Measurements from ENCODE around the gene RCAN3. TPM values are rescaled to one million over a fixed set of nuclear protein-coding genes. Genes with fewer than 3 reads are reported as not detected.
"Not testable (repeated sequence)": the region's sequence is repeated elsewhere in the genome, so short reads cannot be mapped to it uniquely, and the experiment has no call there.

RCAN3 gene
- polyA plus RNA-seq, 2 donors: 9.5 to 10.0 TPM

GRCh38 chr1:24481843-24482610, 20.6 kb upstream of the RCAN3 start:
- Histone ChIP-seq H3K36me3 (ENCODE audit: control insufficient read depth in 2 of 2, insufficient read depth in 2 of 2, low read length in 1 of 2) (no peaks in the 10 kb centered on the region), H3K27ac (ENCODE audit: low read depth in 2 of 2, low read length in 1 of 2) (no peak overlapping the region)
- WGBS, 2 donors: 86 to 90% methylated on average over 16 of the region's 16 CpGs

GRCh38 chr1:24483441-24483840, 19.2 kb upstream of the RCAN3 start:
- no peaks in the 10 kb centered on the region for H3K4me1 ChIP-seq (ENCODE audit: control insufficient read depth in 2 of 2, insufficient read depth in 2 of 2, low read length in 1 of 2)
- no peaks in the 10 kb centered on the region for H3K9me3 ChIP-seq (ENCODE audit: control insufficient read depth in 2 of 2, insufficient read depth in 1 of 2, low read depth in 1 of 2, low read length in 1 of 2)
- no peak overlapping the region for H3K4me3 ChIP-seq (ENCODE audit: low read depth in 1 of 2, low read length in 2 of 2)
- no peaks in the 10 kb centered on the region for H3K27me3 ChIP-seq (ENCODE audit: control insufficient read depth in 1 of 2, insufficient read depth in 2 of 2, low read length in 2 of 2)
- H3K36me3 ChIP-seq (ENCODE audit: control insufficient read depth in 2 of 2, insufficient read depth in 2 of 2, low read length in 1 of 2): no peaks in the 10 kb centered on the region
- no peak overlapping the region for H3K27ac ChIP-seq (ENCODE audit: low read depth in 2 of 2, low read length in 1 of 2)
- 77 to 87% methylated on average over 5 of the region's 5 CpGs for WGBS, 2 donors

More at GRCh38 chr1:24481843-24482610, 20.6 kb upstream of the RCAN3 start:
- Histone ChIP-seq H3K4me3 (ENCODE audit: low read depth in 1 of 2, low read length in 2 of 2) (no peak overlapping the region), H3K27me3 (ENCODE audit: control insufficient read depth in 1 of 2, insufficient read depth in 2 of 2, low read length in 2 of 2) (no peaks in the 10 kb centered on the region), H3K9me3 (ENCODE audit: control insufficient read depth in 2 of 2, insufficient read depth in 1 of 2, low read depth in 1 of 2, low read length in 1 of 2) (no peaks in the 10 kb centered on the region), H3K4me1 (ENCODE audit: control insufficient read depth in 2 of 2, insufficient read depth in 2 of 2, low read length in 1 of 2) (no peaks in the 10 kb centered on the region)

GRCh38 chr1:24484199-24484598, 18.4 kb upstream of the RCAN3 start:
- H3K4me1 ChIP-seq (ENCODE audit: control insufficient read depth in 2 of 2, insufficient read depth in 2 of 2, low read length in 1 of 2): no peaks in the 10 kb centered on the region
- no peaks in the 10 kb centered on the region for H3K36me3 ChIP-seq (ENCODE audit: control insufficient read depth in 2 of 2, insufficient read depth in 2 of 2, low read length in 1 of 2)
- 72 to 74% methylated on average over 4 of the region's 4 CpGs for WGBS, 2 donors
- no peaks in the 10 kb centered on the region for H3K9me3 ChIP-seq (ENCODE audit: control insufficient read depth in 2 of 2, insufficient read depth in 1 of 2, low read depth in 1 of 2, low read length in 1 of 2)
- H3K27ac ChIP-seq (ENCODE audit: low read depth in 2 of 2, low read length in 1 of 2): no peak overlapping the region
- H3K27me3 ChIP-seq (ENCODE audit: control insufficient read depth in 1 of 2, insufficient read depth in 2 of 2, low read length in 2 of 2): no peaks in the 10 kb centered on the region
- no peak overlapping the region for H3K4me3 ChIP-seq (ENCODE audit: low read depth in 1 of 2, low read length in 2 of 2)

GRCh38 chr1:24486331-24487065, 16.1 kb upstream of the RCAN3 start:
- H3K4me1 ChIP-seq (ENCODE audit: control insufficient read depth in 2 of 2, insufficient read depth in 2 of 2, low read length in 1 of 2): no peaks in the 10 kb centered on the region
- WGBS, 2 donors: 78 to 82% methylated on average over 7 of the region's 7 CpGs
- H3K36me3 ChIP-seq (ENCODE audit: control insufficient read depth in 2 of 2, insufficient read depth in 2 of 2, low read length in 1 of 2): no peaks in the 10 kb centered on the region
- H3K4me3 ChIP-seq (ENCODE audit: low read depth in 1 of 2, low read length in 2 of 2): no peak overlapping the region
- no peaks in the 10 kb centered on the region for H3K9me3 ChIP-seq (ENCODE audit: control insufficient read depth in 2 of 2, insufficient read depth in 1 of 2, low read depth in 1 of 2, low read length in 1 of 2)
- H3K27me3 ChIP-seq (ENCODE audit: control insufficient read depth in 1 of 2, insufficient read depth in 2 of 2, low read length in 2 of 2): no peaks in the 10 kb centered on the region
- no peak overlapping the region for H3K27ac ChIP-seq (ENCODE audit: low read depth in 2 of 2, low read length in 1 of 2)

GRCh38 chr1:24487455-24487854, 15.2 kb upstream of the RCAN3 start:
- no peak overlapping the region for H3K4me3 ChIP-seq (ENCODE audit: low read depth in 1 of 2, low read length in 2 of 2)
- 93 to 95% methylated on average over 9 of the region's 9 CpGs for WGBS, 2 donors

GRCh38 chr1:24488159-24488558, 14.5 kb upstream of the RCAN3 start:
- H3K27ac ChIP-seq (ENCODE audit: low read depth in 2 of 2, low read length in 1 of 2); H3K4me1 ChIP-seq (ENCODE audit: control insufficient read depth in 2 of 2, insufficient read depth in 2 of 2, low read length in 1 of 2); H3K27me3 ChIP-seq (ENCODE audit: control insufficient read depth in 1 of 2, insufficient read depth in 2 of 2, low read length in 2 of 2); H3K4me3 ChIP-seq (ENCODE audit: low read depth in 1 of 2, low read length in 2 of 2); H3K9me3 ChIP-seq (ENCODE audit: control insufficient read depth in 2 of 2, insufficient read depth in 1 of 2, low read depth in 1 of 2, low read length in 1 of 2); H3K36me3 ChIP-seq (ENCODE audit: control insufficient read depth in 2 of 2, insufficient read depth in 2 of 2, low read length in 1 of 2): not testable (repeated sequence)
- 75 to 76% methylated on average over 7 of the region's 7 CpGs for WGBS, 2 donors

More at GRCh38 chr1:24487455-24487854, 15.2 kb upstream of the RCAN3 start:
- Histone ChIP-seq H3K27me3 (ENCODE audit: control insufficient read depth in 1 of 2, insufficient read depth in 2 of 2, low read length in 2 of 2) (no peaks in the 10 kb centered on the region), H3K27ac (ENCODE audit: low read depth in 2 of 2, low read length in 1 of 2) (no peak overlapping the region), H3K36me3 (ENCODE audit: control insufficient read depth in 2 of 2, insufficient read depth in 2 of 2, low read length in 1 of 2) (no peaks in the 10 kb centered on the region), H3K9me3 (ENCODE audit: control insufficient read depth in 2 of 2, insufficient read depth in 1 of 2, low read depth in 1 of 2, low read length in 1 of 2) (no peaks in the 10 kb centered on the region), H3K4me1 (ENCODE audit: control insufficient read depth in 2 of 2, insufficient read depth in 2 of 2, low read length in 1 of 2) (no peaks in the 10 kb centered on the region)

- Histone ChIP-seq H3K4me3 (ENCODE audit: low read depth in 1 of 2, low read length in 2 of 2) (no peak overlapping the region), H3K4me1 (ENCODE audit: control insufficient read depth in 2 of 2, insufficient read depth in 2 of 2, low read length in 1 of 2) (no peaks in the 10 kb centered on the region)
- WGBS, 2 donors: 95 to 96% methylated on average over 13 of the region's 13 CpGs
Measured at GRCh38 chr1:24489674-24490073, 13.0 kb upstream of the RCAN3 start.

GRCh38 chr1:24490101-24490781, 12.4 kb upstream of the RCAN3 start:
- no peaks in the 10 kb centered on the region for H3K4me1 ChIP-seq (ENCODE audit: control insufficient read depth in 2 of 2, insufficient read depth in 2 of 2, low read length in 1 of 2)
- H3K9me3 ChIP-seq (ENCODE audit: control insufficient read depth in 2 of 2, insufficient read depth in 1 of 2, low read depth in 1 of 2, low read length in 1 of 2): no peaks in the 10 kb centered on the region
- no peak overlapping the region for H3K27ac ChIP-seq (ENCODE audit: low read depth in 2 of 2, low read length in 1 of 2)
- no peaks in the 10 kb centered on the region for H3K27me3 ChIP-seq (ENCODE audit: control insufficient read depth in 1 of 2, insufficient read depth in 2 of 2, low read length in 2 of 2)
- 97% methylated on average over 18 of the region's 18 CpGs for WGBS, 2 donors
- H3K4me3 ChIP-seq (ENCODE audit: low read depth in 1 of 2, low read length in 2 of 2): no peak overlapping the region
- H3K36me3 ChIP-seq (ENCODE audit: control insufficient read depth in 2 of 2, insufficient read depth in 2 of 2, low read length in 1 of 2): no peaks in the 10 kb centered on the region

More at GRCh38 chr1:24489674-24490073, 13.0 kb upstream of the RCAN3 start:
- no peaks in the 10 kb centered on the region for H3K36me3 ChIP-seq (ENCODE audit: control insufficient read depth in 2 of 2, insufficient read depth in 2 of 2, low read length in 1 of 2)
- H3K27ac ChIP-seq (ENCODE audit: low read depth in 2 of 2, low read length in 1 of 2): no peak overlapping the region
- H3K27me3 ChIP-seq (ENCODE audit: control insufficient read depth in 1 of 2, insufficient read depth in 2 of 2, low read length in 2 of 2): no peaks in the 10 kb centered on the region
- no peaks in the 10 kb centered on the region for H3K9me3 ChIP-seq (ENCODE audit: control insufficient read depth in 2 of 2, insufficient read depth in 1 of 2, low read depth in 1 of 2, low read length in 1 of 2)

- H3K27me3 ChIP-seq (ENCODE audit: control insufficient read depth in 1 of 2, insufficient read depth in 2 of 2, low read length in 2 of 2): no peaks in the 10 kb centered on the region
- H3K4me3 ChIP-seq (ENCODE audit: low read depth in 1 of 2, low read length in 2 of 2): no peak overlapping the region
- H3K36me3 ChIP-seq (ENCODE audit: control insufficient read depth in 2 of 2, insufficient read depth in 2 of 2, low read length in 1 of 2): no peaks in the 10 kb centered on the region
- WGBS, 2 donors: 57 to 62% methylated on average over 15 of the region's 15 CpGs
- no peak overlapping the region for H3K27ac ChIP-seq (ENCODE audit: low read depth in 2 of 2, low read length in 1 of 2)
- H3K9me3 ChIP-seq (ENCODE audit: control insufficient read depth in 2 of 2, insufficient read depth in 1 of 2, low read depth in 1 of 2, low read length in 1 of 2): no peaks in the 10 kb centered on the region
- H3K4me1 ChIP-seq (ENCODE audit: control insufficient read depth in 2 of 2, insufficient read depth in 2 of 2, low read length in 1 of 2): no peaks in the 10 kb centered on the region
Measured at GRCh38 chr1:24491577-24492360, 10.9 kb upstream of the RCAN3 start.

Measured in esophagus (tissue), 2 donors.